ENCODE data around the gene RAC3. TPM values are rescaled to one million over a fixed set of nuclear protein-coding genes. Genes with fewer than 3 reads are reported as not detected.
A peak's percentile ranks its signal among the peaks of the same experiment; 100 is the strongest.
"Not testable (repeated sequence)": the region's sequence is repeated elsewhere in the genome, so short reads cannot be mapped to it uniquely, and the experiment has no call there.

Gene RAC3
- total RNA-seq, 2 donors from 2014 or later: 6.6 to 7.7 TPM

DNA sequence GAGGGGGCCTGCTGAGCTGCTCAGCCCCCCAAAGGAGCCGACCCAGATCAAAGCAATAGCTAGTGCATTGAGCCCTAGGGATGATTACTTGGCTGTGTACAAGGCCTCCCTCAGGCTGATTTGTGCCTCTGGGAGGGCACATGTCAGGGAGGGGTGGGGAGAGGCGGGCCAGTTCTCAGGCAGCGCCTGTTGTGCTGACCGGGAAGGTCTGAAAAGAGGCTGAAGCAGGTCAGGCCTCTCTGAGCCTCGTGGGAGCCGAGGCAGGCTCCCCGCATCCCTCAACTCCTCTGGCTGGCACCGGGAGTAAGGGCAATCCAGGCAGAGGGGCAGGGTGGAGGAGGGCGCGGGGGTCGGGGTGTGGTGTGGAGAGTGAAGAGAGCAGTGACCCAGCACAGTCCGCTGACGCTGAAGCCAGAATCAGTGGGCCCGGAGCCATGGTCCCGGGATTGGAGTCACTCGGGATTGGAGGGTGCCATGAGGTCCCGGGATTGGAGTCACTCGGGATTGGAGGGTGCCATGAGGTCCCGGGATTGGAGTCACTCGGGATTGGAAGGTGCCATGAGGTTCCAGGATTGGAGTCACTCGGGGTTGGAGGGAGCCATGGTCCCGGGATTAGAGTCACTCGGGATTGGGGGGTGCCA lies 3.0 kb downstream of the RAC3 start:
- Mint-ChIP-seq H3K36me3 (ENCODE audit: low read depth) (no peaks in the 10 kb centered on the region), H3K9me3 (no peaks in the 10 kb centered on the region), H3K4me1 (peaks cover 18% of the 10 kb centered on the region), H3K27me3 (no peaks in the 10 kb centered on the region), H3K4me3 (peak overlapping the region; percentile 87), H3K27ac (no peak overlapping the region)
- no peak for ATAC-seq (replicated peaks)

DNA sequence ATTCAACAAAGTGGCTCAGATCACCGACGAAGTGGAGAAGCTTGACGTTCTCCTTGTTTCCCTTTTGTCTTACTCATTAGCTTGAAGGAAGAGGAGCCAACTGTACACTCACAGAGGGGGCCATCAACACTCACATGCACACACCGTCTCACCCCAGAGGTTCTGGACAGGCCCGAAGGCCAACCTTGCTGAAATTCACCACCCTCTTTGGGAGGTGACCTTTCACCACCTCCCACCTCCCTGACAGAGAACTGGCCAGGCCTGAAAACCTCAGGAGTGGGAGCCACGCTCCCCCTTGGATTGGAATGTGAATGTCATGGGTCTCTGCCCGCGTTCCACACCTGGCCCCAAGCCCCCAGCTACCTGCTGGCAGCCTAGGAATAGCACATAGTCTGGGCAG lies 4.0 kb downstream of the RAC3 start:
- no peaks in the 10 kb centered on the region for H3K9me3 Mint-ChIP-seq
- no peaks in the 10 kb centered on the region for H3K36me3 Mint-ChIP-seq (ENCODE audit: low read depth)
- H3K4me3 Mint-ChIP-seq: peak overlapping the region; percentile 87
- no peak overlapping the region for H3K27ac Mint-ChIP-seq
- ATAC-seq (replicated peaks): no peak
- H3K4me1 Mint-ChIP-seq: peaks cover 15% of the 10 kb centered on the region
- H3K27me3 Mint-ChIP-seq: no peaks in the 10 kb centered on the region

DNA sequence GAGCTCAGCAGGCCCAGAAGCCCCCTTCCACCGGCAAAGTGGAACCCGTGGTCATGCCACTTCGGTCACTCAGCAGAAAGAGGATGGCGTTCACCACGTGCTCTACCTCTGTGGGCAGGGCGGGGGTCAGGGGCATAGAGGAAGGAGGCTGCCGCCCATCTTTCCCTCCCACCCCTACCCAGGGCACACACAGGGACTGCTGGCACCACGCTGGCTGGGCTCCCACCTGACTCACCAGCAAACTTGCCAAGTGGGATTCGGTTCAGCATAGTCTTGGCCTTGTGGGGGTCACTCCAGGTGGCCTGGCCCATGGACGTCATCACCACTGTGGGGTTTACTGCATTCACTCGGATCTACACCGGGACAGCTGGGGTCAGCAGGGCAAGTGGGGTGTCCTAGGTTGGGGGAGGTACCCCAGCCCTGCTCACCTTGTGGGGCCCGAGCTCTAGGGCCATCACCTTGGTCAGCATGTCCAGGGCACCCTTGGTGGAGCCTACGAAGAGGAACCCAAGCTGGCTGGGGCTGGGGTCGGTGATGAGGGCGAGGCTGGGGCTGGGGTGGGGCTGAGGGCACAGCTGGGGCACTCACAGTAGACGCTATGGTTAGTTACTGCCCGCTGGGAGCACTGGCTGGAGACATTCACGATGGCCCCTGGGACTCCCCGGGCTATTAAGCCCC lies 4.6 kb downstream of the RAC3 start:
- Mint-ChIP-seq H3K36me3 (ENCODE audit: low read depth) (no peaks in the 10 kb centered on the region), H3K27me3 (no peaks in the 10 kb centered on the region), H3K27ac (no peak overlapping the region), H3K4me3 (peak overlapping the region; percentile 87), H3K4me1 (peaks cover 15% of the 10 kb centered on the region), H3K9me3 (no peaks in the 10 kb centered on the region)
- no peak for ATAC-seq (replicated peaks)

DNA sequence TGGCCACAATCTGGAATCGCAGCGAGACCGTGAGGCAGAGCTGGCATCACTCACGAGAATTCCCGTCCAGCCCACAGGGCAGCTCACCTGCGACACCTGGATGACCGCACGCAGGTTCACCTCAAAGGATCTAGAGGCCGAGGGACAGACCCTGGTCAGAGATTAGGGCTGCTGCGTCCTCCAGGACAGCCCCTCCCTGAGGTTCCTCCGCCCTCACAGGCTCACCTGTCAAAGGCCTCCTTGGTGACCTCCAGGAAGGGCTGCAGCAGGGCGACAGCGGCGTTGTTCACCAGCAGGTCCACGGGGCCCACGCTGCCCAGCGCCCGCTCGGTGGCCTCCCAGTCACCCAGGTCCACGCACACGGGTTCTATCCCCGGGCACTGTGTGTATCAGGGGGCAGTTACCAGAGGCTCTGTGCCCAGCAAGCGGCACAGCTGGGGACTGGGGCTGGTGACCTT lies 5.2 kb downstream of the RAC3 start:
- no peak overlapping the region for H3K27ac Mint-ChIP-seq
- peaks cover 15% of the 10 kb centered on the region for H3K4me1 Mint-ChIP-seq
- H3K4me3 Mint-ChIP-seq: peak overlapping the region; percentile 87
- no peaks in the 10 kb centered on the region for H3K27me3 Mint-ChIP-seq
- no peaks in the 10 kb centered on the region for H3K36me3 Mint-ChIP-seq (ENCODE audit: low read depth)
- no peak for ATAC-seq (replicated peaks)
- H3K9me3 Mint-ChIP-seq: no peaks in the 10 kb centered on the region

DNA sequence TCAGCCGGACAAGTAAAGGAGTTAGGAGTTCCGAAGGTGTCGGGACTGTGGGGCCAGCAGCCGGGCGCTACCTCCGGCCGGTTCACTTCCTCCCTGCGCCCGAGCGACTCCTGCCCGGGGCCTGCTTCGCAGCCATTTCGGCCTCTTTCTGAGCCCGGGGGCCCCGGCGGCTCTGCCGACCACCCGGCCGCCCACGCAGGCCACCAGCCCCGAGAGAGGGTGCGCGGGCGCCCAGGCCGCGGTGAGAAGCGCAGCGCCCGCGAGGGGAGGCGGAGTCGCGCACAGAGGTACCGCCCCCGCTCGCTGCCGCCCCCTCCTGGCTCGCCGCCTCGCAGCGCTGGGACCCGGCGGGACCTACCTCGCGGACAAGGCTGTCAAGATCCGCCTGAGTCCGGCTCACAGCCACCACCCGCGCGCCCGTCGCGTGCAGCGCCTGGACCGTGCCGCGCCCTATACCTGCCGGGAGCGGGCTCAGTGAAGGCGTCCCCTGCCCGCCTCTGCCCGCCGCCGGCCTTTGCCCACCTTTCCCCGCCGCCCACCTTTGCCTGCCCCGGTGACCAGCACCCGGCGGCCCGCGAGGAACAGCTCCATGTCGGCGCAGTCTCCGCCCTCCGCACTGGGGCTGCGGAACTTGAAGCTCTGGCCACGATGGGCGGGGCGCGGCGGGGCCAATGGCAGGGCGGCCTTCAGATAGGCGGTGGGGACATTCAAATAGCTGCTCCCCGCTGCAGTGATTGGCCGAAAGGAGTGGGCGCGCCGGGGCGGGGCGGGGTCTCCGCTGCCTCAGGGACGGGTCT lies 5.8 kb downstream of the RAC3 start, which contains the start of gene DCXR:
Gene DCXR, minus strand, starts transcription at position 606 of the 797 bp plus-strand sequence. Its CDS starts 15 bp downstream, at position 591.
- Mint-ChIP-seq H3K36me3 (ENCODE audit: low read depth) (no peaks in the 10 kb centered on the region), H3K27ac (peak within 1 kb of the TSS; percentile 64), H3K27me3 (no peaks in the 10 kb centered on the region), H3K9me3 (no peaks in the 10 kb centered on the region), H3K4me1 (peaks cover 15% of the 10 kb centered on the region), H3K4me3 (peak within 1 kb of the TSS; percentile 87)
- ATAC-seq (replicated peaks): peak; percentile 98

DNA sequence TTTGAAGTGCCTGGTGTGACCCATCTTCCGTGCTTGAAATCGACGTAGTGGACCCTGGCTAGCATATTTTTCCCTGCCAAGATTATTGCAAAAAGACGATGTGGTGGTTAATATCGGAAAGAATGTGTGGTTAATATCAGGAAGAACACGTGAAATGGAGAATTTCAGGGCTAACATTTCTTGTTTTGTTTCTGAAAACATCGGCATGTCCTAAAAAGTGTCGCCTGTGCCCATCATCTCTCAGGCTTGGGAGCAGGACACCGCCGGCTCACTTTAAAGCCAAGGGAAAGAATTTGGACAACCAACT lies 6.4 kb downstream of the RAC3 start:
- H3K9me3 Mint-ChIP-seq: no peaks in the 10 kb centered on the region
- no peak for ATAC-seq (replicated peaks)
- H3K4me1 Mint-ChIP-seq: peaks cover 15% of the 10 kb centered on the region
- H3K27ac Mint-ChIP-seq: peak overlapping the region; percentile 64
- H3K36me3 Mint-ChIP-seq (ENCODE audit: low read depth): no peaks in the 10 kb centered on the region
- H3K4me3 Mint-ChIP-seq: peak overlapping the region; percentile 87
- no peaks in the 10 kb centered on the region for H3K27me3 Mint-ChIP-seq

DNA sequence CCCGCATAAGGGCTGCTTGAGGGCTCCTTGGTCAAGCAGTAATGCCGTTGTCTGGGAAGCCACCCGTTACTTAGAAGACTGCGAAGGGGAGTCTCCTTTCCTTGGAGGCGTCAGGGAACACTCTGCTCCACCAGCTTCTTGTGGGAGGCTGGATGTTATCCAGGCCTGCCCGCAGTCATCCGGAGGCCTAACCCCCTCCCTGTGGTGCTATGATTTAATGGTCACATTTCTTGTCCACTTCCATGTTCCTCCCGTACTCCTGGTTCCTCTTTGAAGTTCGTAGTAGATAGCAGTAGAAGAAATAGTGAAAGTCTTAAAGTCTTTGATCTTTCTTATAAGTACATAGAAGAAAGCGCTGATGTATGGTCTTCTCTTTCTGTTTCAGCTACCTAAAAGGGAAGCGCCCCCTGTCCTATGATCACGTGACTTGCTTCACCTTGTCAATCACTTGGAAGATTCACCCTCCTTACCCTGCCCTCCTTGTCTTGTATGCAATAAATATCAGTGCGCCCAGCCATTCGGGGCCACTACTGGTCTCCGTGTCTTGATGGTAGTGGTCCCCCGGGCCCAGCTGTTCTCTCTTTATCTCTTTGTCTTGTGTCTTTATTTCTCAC lies 7.4 kb downstream of the RAC3 start:
- ATAC-seq (replicated peaks); H3K27me3 Mint-ChIP-seq: not testable (repeated sequence)
- peak overlapping the region; percentile 40 for H3K4me3 Mint-ChIP-seq

DNA sequence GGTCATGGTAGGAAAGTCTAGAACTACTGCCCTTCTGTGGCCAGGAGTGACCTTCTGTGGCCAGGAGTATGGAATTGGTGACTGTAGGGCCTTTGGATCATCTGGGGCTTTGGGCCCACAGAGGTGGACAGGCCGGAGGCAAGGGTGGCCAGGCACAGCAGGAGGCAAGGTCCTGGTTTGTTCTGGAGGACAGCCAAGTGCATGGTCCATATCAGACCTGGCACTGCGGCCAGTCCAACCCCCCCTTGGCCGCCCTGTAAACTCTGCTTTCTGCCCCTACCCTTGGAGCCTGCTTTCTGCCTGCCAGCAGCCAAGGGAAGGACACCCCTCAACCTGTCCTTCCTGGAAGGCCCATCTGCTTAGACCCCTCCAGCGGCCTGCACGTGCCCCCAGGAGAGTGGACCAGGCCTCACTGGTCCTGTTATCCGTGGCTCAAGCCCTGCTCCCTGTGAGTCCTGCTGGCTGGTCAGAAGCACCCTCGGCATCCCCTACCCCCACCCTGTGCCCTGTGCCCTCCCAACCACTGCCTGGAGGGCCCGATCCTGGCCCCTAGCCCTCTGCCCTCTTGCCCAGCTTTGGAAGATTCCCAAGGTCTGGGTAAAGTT lies 8.3 kb downstream of the RAC3 start:
- H3K9me3 Mint-ChIP-seq: no peaks in the 10 kb centered on the region
- H3K36me3 Mint-ChIP-seq (ENCODE audit: low read depth): no peaks in the 10 kb centered on the region
- peaks cover 15% of the 10 kb centered on the region for H3K4me1 Mint-ChIP-seq
- no peak overlapping the region for H3K4me3 Mint-ChIP-seq
- H3K27ac Mint-ChIP-seq: no peak overlapping the region
- H3K27me3 Mint-ChIP-seq: no peaks in the 10 kb centered on the region
- no peak for ATAC-seq (replicated peaks)

More for the DNA sequence above, 7.4 kb downstream of the RAC3 start:
- H3K27ac Mint-ChIP-seq; H3K9me3 Mint-ChIP-seq; H3K36me3 Mint-ChIP-seq (ENCODE audit: low read depth): not testable (repeated sequence)
- peaks cover 15% of the 10 kb centered on the region for H3K4me1 Mint-ChIP-seq

DNA sequence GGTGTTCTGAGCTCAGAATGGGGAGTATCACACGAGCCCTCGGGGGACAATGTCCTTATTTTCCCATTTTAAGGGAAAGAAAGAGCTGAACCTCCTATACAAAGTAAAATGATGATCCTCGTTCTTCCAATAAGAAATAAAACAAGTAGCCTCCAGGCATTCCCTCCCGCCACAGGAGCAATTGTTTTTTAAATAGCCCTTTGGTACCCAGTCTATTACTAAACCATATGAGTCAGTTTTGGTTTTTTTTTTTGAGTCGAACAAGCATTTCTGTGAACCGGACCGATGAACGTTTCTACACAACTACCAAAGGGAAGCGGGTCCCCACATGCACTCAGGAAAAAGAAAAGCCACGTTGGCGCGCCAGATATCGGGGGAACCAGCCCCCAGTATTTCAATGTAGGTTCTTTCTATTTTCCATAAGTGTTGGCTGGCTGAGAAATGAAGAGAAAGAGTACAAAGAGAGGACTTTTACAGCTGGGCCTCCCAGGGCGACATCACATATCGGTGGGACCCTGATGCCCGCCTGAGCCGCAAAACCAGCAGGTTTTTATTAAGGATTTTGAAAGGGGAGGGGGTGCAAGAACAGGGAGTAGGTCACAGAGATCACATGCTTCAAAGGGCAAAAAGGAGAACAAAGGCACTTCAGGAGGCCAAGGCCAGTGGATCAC lies 9.8 kb downstream of the RAC3 start:
- H3K27ac Mint-ChIP-seq: no peak overlapping the region
- no peaks in the 10 kb centered on the region for H3K27me3 Mint-ChIP-seq
- ATAC-seq (replicated peaks): no peak
- no peaks in the 10 kb centered on the region for H3K9me3 Mint-ChIP-seq
- no peak overlapping the region for H3K4me3 Mint-ChIP-seq
- H3K36me3 Mint-ChIP-seq (ENCODE audit: low read depth): no peaks in the 10 kb centered on the region
- H3K4me1 Mint-ChIP-seq: peaks cover 11% of the 10 kb centered on the region

DNA sequence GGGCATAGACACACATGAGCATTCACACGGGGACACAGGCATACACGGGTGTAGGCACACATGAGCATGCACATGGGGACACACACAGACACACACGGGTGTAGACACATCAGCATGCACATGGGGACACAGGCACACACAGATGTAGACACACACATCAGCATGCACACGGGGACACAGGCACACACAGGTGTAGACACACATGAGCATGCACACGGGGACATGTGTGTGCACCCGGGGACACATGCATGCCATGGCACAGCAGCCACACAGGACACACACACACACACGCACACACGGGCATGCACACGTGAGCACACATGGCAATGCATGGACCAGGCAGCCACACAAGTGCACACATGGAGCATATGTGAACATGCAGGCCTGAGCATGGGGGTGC lies 11.2 kb downstream of the RAC3 start:
- no peak for ATAC-seq (replicated peaks)
- Mint-ChIP-seq H3K36me3 (ENCODE audit: low read depth) (peaks cover 4% of the 10 kb centered on the region), H3K27me3 (no peaks in the 10 kb centered on the region), H3K9me3 (no peaks in the 10 kb centered on the region), H3K27ac (no peak overlapping the region), H3K4me1 (peaks cover 9% of the 10 kb centered on the region), H3K4me3 (no peak overlapping the region)

DNA sequence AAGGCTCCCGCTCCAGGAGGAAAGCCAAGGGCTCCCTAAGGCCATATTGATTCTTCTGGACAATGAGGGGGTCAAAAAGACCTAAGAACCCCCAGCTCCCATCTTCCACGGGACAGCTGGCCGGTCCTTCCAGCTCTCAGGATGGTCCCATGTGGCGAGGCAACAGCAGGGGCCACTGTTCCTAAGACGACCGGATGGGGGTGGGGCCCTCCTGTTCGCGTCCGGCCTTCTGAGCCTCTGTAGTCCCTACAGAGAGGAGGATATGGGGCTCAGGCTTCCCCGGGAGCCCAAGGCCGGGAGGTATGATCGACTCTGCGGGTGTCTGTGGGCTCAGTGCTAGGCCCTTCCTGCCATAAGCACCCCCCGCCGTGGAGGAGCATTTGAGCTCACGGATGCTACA lies 12.0 kb downstream of the RAC3 start:
- peaks cover 6% of the 10 kb centered on the region for H3K36me3 Mint-ChIP-seq (ENCODE audit: low read depth)

DNA sequence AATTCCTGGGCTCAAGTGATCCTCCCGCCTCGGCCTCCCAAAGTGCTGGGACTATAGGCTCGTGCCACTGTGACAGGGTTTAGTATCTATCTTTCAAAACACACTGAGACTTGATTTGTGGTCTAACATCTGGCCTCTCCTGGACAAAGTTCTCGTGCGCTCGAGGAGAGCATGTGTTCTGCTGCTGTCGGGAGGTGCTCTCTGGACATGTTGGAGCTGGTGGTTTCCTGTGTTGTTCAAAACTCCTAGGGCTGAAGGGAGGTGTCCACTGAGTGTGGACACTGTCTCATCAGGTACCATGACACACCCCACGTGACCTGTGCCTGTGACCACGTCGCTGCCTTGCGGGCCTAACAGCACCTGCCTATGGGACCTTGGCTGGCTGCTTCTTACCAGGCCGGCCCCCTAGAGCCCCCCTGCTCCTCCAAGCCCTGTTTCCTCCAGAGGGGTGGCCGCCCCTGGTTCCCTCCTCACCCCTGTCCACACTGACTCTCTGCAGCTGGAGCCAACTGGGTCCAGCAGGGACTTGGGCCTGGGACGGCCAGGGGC lies 14.5 kb downstream of the RAC3 start:
- no peaks in the 10 kb centered on the region for H3K9me3 Mint-ChIP-seq
- H3K4me3 Mint-ChIP-seq: no peak overlapping the region
- no peak for ATAC-seq (replicated peaks)
- H3K4me1 Mint-ChIP-seq: no peaks in the 10 kb centered on the region
- H3K27ac Mint-ChIP-seq: no peak overlapping the region
- no peaks in the 10 kb centered on the region for H3K27me3 Mint-ChIP-seq
- H3K36me3 Mint-ChIP-seq (ENCODE audit: low read depth): peaks cover 11% of the 10 kb centered on the region

More for the DNA sequence above, 12.0 kb downstream of the RAC3 start:
- Mint-ChIP-seq H3K27ac (no peak overlapping the region), H3K4me3 (no peak overlapping the region), H3K9me3 (no peaks in the 10 kb centered on the region), H3K4me1 (peaks cover 5% of the 10 kb centered on the region), H3K27me3 (no peaks in the 10 kb centered on the region)
- no peak for ATAC-seq (replicated peaks)

DNA sequence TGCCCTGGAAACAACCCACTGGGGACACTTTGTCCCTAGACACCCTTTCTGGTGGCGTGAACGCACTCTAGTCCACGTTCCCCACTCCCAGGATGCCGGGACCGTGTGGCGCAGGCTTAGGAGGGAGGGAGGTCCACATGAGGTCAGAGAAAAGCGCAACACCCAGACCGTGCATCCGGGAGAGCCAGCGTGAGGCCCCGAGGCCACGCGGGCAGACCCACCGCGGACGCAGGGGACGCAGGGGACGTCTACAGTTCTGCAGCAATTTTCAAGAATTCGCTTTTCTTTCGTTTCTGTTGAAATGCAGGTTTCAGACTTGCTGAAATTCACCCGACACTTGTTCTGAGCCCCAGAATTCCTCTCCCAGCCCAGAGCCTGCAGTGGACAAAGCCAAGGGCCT lies 15.4 kb downstream of the RAC3 start:
- Mint-ChIP-seq H3K36me3 (ENCODE audit: low read depth) (peaks cover 11% of the 10 kb centered on the region), H3K27ac (no peak overlapping the region), H3K9me3 (no peaks in the 10 kb centered on the region), H3K4me1 (no peaks in the 10 kb centered on the region), H3K4me3 (no peak overlapping the region), H3K27me3 (no peaks in the 10 kb centered on the region)
- no peak for ATAC-seq (replicated peaks)

Data from activated T-helper 17 cell treated with anti-CD3 and anti-CD28 coated beads, Interleukin-2, amount 50 U/mL, for 72 hours (primary cell).